HEK293 (cell line): ENCODE data around the gene UTP25.

Source experiments
- HOXC10 ChIP-seq: sonication (generic); formaldehyde crosslinking; IDR thresholded peaks from 2 replicates; pipeline ENCODE4 v1.8.1; 2023; ENCODE audit warnings: mild to moderate bottlenecking, missing genetic modification reagents
- IKZF3 ChIP-seq: fragments of 450-650 bp; IDR thresholded peaks from 2 replicates; pipeline ENCODE4 v1.5.0; 2018; ENCODE audit warnings: missing biosample characterization, mild to moderate bottlenecking, missing genetic modification characterization, moderate library complexity
- KLF16 ChIP-seq: fragments of 450-650 bp; formaldehyde crosslinking; IDR thresholded peaks from 2 replicates; pipeline ENCODE4 v1.5.1; 2017; ENCODE audit warnings: missing biosample characterization, missing genetic modification characterization
- PRDM10 ChIP-seq: fragments of 450-650 bp; formaldehyde crosslinking; IDR thresholded peaks from 2 replicates; pipeline ENCODE4 v1.5.1; 2016; ENCODE audit warnings: missing biosample characterization, missing genetic modification characterization
- SP2 ChIP-seq: fragments of 450-650 bp; formaldehyde crosslinking; IDR thresholded peaks from 2 replicates; pipeline ENCODE4 v1.5.1; 2016; ENCODE audit warnings: missing biosample characterization, missing genetic modification characterization
- TSHZ1 ChIP-seq: fragments of 450-650 bp; formaldehyde crosslinking; IDR thresholded peaks from 2 replicates; pipeline ENCODE4 v1.5.1; 2016; ENCODE audit warnings: missing biosample characterization, missing genetic modification characterization, borderline replicate concordance
- YY2 ChIP-seq: fragments of 450-650 bp; formaldehyde crosslinking; IDR thresholded peaks from 2 replicates; pipeline ENCODE4 v1.5.1; 2016; ENCODE audit warnings: missing biosample characterization, missing genetic modification characterization
- ZEB2 ChIP-seq: fragments of 450-650 bp; formaldehyde crosslinking; IDR thresholded peaks from 2 replicates; pipeline ENCODE4 v1.5.1; 2016; ENCODE audit warnings: missing biosample characterization, missing genetic modification characterization
- ZNF133 ChIP-seq: fragments of 450-650 bp; formaldehyde crosslinking; IDR thresholded peaks from 2 replicates; pipeline ENCODE4 v1.5.1; 2016; ENCODE audit warnings: missing biosample characterization, missing genetic modification characterization
- ZNF184 ChIP-seq: fragments of 450-650 bp; IDR thresholded peaks from 2 replicates; pipeline ENCODE4 v1.5.1; 2018; ENCODE audit warnings: missing biosample characterization, mild to moderate bottlenecking, missing genetic modification characterization
- ZNF221 ChIP-seq: fragments of 450-650 bp; formaldehyde crosslinking; IDR thresholded peaks from 2 replicates; pipeline ENCODE4 v1.5.1; 2017; ENCODE audit warnings: missing biosample characterization, missing genetic modification characterization, borderline replicate concordance
- ZNF292 ChIP-seq: fragments of 450-650 bp; formaldehyde crosslinking; IDR thresholded peaks from 2 replicates; pipeline ENCODE4 v1.5.1; 2016; ENCODE audit warnings: low read depth, missing biosample characterization, missing genetic modification characterization, borderline replicate concordance
- ZNF324 ChIP-seq: fragments of 450-650 bp; formaldehyde crosslinking; IDR thresholded peaks from 2 replicates; pipeline ENCODE4 v1.5.1; 2016; ENCODE audit warnings: missing biosample characterization, missing genetic modification characterization
- ZNF423 ChIP-seq: fragments of 450-650 bp; formaldehyde crosslinking; IDR thresholded peaks from 2 replicates; pipeline ENCODE4 v1.5.1; 2016; ENCODE audit warnings: missing biosample characterization, missing genetic modification characterization
- ZNF426 ChIP-seq: fragments of 450-650 bp; formaldehyde crosslinking; IDR thresholded peaks from 2 replicates; pipeline ENCODE4 v1.5.1; 2017; ENCODE audit warnings: missing biosample characterization, missing genetic modification characterization, mild to moderate bottlenecking, inconsistent platforms, moderate library complexity
- ZNF530 ChIP-seq: fragments of 450-650 bp; formaldehyde crosslinking; IDR thresholded peaks from 2 replicates; pipeline ENCODE4 v1.5.1; 2016; ENCODE audit warnings: low read depth, missing biosample characterization, missing genetic modification characterization
- ZNF560 ChIP-seq: fragments of 450-650 bp; formaldehyde crosslinking; IDR thresholded peaks from 2 replicates; pipeline ENCODE4 v1.5.1; 2017; ENCODE audit warnings: missing biosample characterization, missing genetic modification characterization, borderline replicate concordance
- ZNF658 ChIP-seq: fragments of 450-650 bp; formaldehyde crosslinking; IDR thresholded peaks from 2 replicates; pipeline ENCODE4; 2016; ENCODE audit warnings: missing biosample characterization, missing genetic modification characterization
- ZNF660 ChIP-seq: fragments of 450-650 bp; IDR thresholded peaks from 2 replicates; pipeline ENCODE4 v1.5.1; 2018; ENCODE audit warnings: missing biosample characterization, mild to moderate bottlenecking, missing genetic modification characterization
- ZNF670 ChIP-seq: fragments of 450-650 bp; formaldehyde crosslinking; IDR thresholded peaks from 2 replicates; pipeline ENCODE4 v1.5.1; 2016; ENCODE audit warnings: missing biosample characterization, missing genetic modification characterization, low read depth
- ZNF776 ChIP-seq: fragments of 450-650 bp; formaldehyde crosslinking; IDR thresholded peaks from 2 replicates; pipeline ENCODE4 v1.5.0; 2017; ENCODE audit warnings: missing biosample characterization, missing genetic modification characterization, borderline replicate concordance
- ZSCAN23 ChIP-seq: fragments of 450-650 bp; formaldehyde crosslinking; IDR thresholded peaks from 2 replicates; pipeline ENCODE4 v1.5.1; 2016; ENCODE audit warnings: missing biosample characterization, missing genetic modification characterization
- ZSCAN30 ChIP-seq: fragments of 450-650 bp; IDR thresholded peaks from 2 replicates; pipeline ENCODE4 v1.5.1; 2018; ENCODE audit warnings: missing biosample characterization, mild to moderate bottlenecking, missing genetic modification characterization, moderate library complexity
- ZSCAN4 ChIP-seq: fragments of 450-650 bp; formaldehyde crosslinking; IDR thresholded peaks from 2 replicates; pipeline ENCODE4 v1.5.1; 2017; ENCODE audit warnings: missing biosample characterization, missing genetic modification characterization
- TF ChIP-seq, protein P1 (sequence below): fragments of 450-650 bp; formaldehyde crosslinking; IDR thresholded peaks from 2 replicates; pipeline ENCODE4 v1.5.1; 2016; ENCODE audit warnings: missing biosample characterization, missing genetic modification characterization
- TF ChIP-seq, protein P2 (sequence below): fragments of 450-650 bp; formaldehyde crosslinking; IDR thresholded peaks from 2 replicates; pipeline ENCODE4 v1.5.1; 2016; ENCODE audit warnings: missing biosample characterization, missing genetic modification characterization
- TF ChIP-seq, protein P3 (sequence below): fragments of 450-650 bp; formaldehyde crosslinking; optimal IDR thresholded peaks from 2 replicates; pipeline ENCODE3; 2016; ENCODE audit warnings: missing biosample characterization, mild to moderate bottlenecking, missing genetic modification characterization

UTP25 gene

DNA sequence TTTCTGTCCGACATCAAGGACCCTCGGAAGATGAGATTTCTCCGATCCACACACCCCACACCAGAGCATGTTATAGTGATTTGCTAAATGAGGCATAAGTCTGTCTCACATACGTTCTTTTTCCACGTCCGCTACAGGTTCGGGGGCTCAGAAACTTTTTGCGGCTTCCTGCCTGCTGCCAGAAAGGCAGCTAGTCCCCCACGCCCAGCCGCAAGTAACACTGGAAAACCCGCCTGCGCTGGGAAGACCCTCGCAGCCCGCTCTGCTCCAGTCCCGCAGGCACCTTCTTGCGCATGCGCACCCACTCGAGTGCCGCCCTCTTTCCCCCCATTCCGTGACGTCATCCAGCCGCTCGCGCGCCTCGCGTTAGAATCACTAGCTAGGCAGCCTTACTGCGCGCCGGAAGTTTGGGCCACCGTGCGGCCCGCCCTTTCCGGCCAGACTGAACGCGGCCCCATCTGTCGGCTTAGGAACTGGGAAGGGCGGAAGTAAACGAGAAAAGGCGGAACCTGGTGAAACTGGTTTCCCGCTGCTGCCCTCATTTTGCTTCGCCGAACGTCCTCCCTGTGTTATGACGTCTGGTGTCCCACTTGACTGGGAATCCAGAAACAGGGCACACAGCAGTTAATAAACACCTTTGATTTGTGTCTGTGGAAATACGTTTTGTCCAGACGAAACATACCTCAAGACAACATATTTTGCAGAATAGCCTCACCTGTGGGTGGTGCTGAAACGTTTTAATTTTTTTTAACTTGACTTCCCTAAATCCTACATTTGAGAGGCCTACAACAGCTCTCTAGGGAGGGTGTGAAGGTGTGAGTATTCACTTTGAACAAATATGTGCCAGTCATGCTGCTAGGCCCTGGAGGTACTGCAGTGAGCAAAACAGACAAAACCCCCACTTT is 43.3 kb upstream of the UTP25 start, which contains the start of gene C1orf74 (continued):
- TF ChIP-seq TSHZ1 = no peak
- TF ChIP-seq ZNF660 = peak; percentile 38
- TF ChIP-seq ZNF133 = no peak
- no peak for TF ChIP-seq HOXC10 (CRISPR knock-in tag)
- no peak for TF ChIP-seq ZSCAN4 (tag by site-specific recombination)
- TF ChIP-seq ZSCAN30 (tag by site-specific recombination) = peak; percentile 69; the same call in 1 of the 2 replicates
- TF ChIP-seq, protein P1, sequence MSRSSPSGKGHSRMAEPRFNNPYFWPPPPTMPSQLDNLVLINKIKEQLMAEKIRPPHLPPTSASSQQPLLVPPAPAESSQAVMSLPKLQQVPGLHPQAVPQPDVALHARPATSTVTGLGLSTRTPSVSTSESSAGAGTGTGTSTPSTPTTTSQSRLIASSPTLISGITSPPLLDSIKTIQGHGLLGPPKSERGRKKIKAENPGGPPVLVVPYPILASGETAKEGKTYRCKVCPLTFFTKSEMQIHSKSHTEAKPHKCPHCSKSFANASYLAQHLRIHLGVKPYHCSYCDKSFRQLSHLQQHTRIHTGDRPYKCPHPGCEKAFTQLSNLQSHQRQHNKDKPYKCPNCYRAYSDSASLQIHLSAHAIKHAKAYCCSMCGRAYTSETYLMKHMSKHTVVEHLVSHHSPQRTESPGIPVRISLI = no peak
- TF ChIP-seq, protein P2, sequence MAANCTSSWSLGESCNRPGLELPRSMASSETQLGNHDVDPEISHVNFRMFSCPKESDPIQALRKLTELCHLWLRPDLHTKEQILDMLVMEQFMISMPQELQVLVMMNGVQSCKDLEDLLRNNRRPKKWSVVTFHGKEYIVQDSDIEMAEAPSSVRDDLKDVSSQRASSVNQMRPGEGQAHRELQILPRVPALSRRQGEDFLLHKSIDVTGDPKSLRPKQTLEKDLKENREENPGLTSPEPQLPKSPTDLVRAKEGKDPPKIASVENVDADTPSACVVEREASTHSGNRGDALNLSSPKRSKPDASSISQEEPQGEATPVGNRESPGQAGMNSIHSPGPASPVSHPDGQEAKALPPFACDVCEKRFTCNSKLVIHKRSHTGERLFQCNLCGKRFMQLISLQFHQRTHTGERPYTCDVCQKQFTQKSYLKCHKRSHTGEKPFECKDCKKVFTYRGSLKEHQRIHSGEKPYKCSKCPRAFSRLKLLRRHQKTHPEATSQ (tag by site-specific recombination) = no peak
- TF ChIP-seq YY2 (tag by site-specific recombination) = peak; percentile 49; the same call in 1 of the 2 replicates
- no peak for TF ChIP-seq ZNF324 (tag by site-specific recombination)
- no peak for TF ChIP-seq ZNF658 (tag by site-specific recombination)
- no peak for TF ChIP-seq ZSCAN23 (tag by site-specific recombination)
- TF ChIP-seq ZEB2 = no peak; the same call in 1 of the 2 replicates
- TF ChIP-seq ZNF184 = no peak
- no peak; the same call in 1 of the 2 replicates for TF ChIP-seq PRDM10 (tag by site-specific recombination)
- no peak for TF ChIP-seq ZNF423 (tag by site-specific recombination)
- TF ChIP-seq ZNF776 (tag by site-specific recombination) = no peak
- TF ChIP-seq ZNF221 (tag by site-specific recombination) = no peak
- no peak for TF ChIP-seq ZNF530
- TF ChIP-seq SP2 (tag by site-specific recombination) = peak; percentile 97
- TF ChIP-seq, protein P3, sequence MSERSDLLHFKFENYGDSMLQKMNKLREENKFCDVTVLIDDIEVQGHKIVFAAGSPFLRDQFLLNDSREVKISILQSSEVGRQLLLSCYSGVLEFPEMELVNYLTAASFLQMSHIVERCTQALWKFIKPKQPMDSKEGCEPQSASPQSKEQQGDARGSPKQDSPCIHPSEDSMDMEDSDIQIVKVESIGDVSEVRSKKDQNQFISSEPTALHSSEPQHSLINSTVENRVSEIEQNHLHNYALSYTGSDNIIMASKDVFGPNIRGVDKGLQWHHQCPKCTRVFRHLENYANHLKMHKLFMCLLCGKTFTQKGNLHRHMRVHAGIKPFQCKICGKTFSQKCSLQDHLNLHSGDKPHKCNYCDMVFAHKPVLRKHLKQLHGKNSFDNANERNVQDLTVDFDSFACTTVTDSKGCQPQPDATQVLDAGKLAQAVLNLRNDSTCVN (tag by site-specific recombination) = peak; percentile 85
- TF ChIP-seq ZNF292 (tag by site-specific recombination) = no peak
- TF ChIP-seq ZNF426 (tag by site-specific recombination) = no peak
- no peak; the same call in 1 of the 2 replicates for TF ChIP-seq IKZF3
- no peak for TF ChIP-seq ZNF670 (tag by site-specific recombination)
- peak; percentile 77 for TF ChIP-seq KLF16
- TF ChIP-seq ZNF560 (tag by site-specific recombination) = no peak
